ENCODE measurements around the gene STAT3.
A peak's percentile ranks its signal among the peaks of the same experiment; 100 is the strongest.
"Not testable (repeated sequence)": the region's sequence is repeated elsewhere in the genome, so short reads cannot be mapped to it uniquely, and the experiment has no call there.

The STAT3 gene

DNA sequence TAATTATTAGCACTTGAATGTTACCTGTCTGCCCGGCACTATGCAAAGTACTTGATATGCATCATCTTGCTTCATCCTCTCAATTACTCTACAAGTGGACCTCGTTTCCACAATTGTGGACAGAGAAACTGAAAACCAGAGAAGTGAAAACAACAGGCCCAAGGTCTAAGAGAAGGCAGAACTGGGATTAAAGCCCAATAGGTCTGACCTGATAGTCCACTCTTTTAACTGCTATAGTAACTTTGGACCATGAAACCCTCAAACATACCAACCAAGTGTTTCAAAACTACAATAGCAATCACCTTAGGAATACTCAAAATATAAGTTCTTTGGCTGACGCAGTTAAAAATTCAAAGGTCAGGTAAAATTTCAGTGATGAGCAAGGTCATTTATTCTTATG, 7.3 kb downstream of the STAT3 start:
- no peak for DNase-seq

DNA sequence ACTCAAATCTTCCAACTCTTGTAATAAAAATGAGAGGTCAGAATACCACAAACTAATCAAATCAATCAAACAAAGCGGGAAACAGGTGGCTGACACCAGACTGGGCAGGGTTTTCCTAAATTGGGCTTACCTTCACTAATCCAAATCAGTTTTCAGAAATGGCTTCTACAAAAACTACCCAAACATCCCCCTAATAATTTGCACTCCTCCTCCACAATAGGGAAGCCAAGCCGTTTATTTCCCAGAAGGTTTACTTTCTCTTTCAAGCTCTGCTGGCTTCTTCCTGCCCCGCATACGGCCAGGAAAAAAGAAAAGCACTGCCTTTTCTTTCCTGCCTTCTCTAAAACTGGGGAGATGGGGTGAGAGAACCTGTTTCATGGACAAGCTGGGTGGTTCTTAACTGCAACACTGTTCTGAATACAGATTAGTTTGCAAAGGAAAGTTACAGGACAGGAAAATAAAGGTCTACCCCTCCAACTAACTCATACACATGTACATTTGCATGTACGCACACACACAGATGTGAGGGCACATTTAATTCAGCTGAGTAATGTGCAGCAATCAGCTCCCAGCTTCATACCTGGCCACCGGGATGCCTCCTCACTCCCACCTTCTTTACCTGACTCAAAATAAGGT, 9.2 kb downstream of the STAT3 start:
- DNase-seq, result peak; percentile 10

DNA sequence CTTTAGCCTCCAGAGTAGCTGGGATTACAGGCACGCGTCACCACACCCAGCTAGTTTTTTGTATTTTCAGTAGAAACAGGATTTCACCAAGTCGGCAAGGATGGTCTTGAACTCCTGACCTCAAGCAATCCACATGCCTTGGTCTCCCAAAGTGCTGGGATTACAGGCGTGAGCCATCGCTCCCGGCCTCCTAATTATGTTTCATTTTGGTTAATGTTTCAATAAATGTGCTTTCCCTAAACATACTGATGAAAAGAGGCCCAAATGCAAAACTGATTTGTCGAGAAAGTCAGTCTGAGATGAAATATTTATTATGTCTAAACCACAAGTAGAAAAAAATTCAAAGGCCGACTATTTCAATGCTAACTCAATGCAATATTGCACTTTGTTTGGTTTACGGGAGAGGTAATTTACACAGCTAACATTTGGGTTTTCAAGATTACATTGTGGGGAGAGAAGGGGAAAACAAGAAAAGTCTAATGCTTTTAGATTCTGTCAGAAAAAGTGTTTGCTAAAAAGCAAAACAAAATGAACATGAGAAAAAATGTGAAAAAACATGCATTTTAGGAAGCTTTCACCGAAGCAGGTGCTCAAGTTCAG, 9.8 kb downstream of the STAT3 start:
- no peak for DNase-seq

DNA sequence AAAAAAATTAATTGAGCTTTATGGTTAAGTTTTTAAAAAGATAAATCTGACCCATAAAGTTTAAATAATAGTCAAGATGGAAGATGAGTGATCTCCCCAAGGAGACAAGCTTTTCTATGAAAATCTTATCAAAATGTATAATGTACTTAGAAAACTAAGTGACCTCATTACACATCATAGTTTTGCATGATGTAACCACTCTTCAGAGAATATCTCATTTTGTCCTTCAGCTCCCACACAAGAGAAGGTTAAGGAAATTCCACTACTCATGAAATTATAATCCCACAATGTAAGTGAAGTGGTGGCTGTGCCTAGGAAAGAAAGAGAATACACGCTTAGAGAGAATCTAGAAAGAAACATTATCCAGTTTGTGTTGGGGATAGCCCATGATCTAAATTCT, 14.3 kb downstream of the STAT3 start:
- no peak for DNase-seq

GRCh38 chr17:42372142-42372541, 16.1 kb downstream of the STAT3 start:
- no peak for DNase-seq

GRCh38 chr17:42368797-42369561, 19.3 kb downstream of the STAT3 start:
- DNase-seq, result not testable (repeated sequence)

DNA sequence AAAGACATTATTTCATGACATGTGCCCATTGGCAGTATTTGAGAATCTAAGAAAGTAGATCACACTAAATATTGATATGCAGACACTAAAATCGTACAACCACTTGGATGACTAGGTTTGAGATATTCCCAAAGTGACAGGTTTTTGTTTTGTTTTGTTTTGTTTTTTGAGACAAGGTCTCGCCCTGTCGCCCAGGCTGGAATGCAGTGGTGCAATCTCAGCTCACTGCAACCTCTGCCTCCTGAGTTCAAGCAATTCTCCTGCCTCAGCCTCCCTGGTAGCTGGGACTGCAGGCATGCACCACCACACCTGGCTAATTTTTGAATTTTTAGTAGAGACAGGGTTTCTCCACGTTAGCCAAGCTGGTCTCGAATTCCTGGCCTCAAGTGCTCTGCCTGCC, 19.9 kb downstream of the STAT3 start:
- DNase-seq, result not testable (repeated sequence)

GRCh38 chr17:42366176-42367023, 21.8 kb downstream of the STAT3 start:
- DNase-seq, result not testable (repeated sequence)

GRCh38 chr17:42365136-42365535, 23.1 kb downstream of the STAT3 start:
- no peak for DNase-seq

DNA sequence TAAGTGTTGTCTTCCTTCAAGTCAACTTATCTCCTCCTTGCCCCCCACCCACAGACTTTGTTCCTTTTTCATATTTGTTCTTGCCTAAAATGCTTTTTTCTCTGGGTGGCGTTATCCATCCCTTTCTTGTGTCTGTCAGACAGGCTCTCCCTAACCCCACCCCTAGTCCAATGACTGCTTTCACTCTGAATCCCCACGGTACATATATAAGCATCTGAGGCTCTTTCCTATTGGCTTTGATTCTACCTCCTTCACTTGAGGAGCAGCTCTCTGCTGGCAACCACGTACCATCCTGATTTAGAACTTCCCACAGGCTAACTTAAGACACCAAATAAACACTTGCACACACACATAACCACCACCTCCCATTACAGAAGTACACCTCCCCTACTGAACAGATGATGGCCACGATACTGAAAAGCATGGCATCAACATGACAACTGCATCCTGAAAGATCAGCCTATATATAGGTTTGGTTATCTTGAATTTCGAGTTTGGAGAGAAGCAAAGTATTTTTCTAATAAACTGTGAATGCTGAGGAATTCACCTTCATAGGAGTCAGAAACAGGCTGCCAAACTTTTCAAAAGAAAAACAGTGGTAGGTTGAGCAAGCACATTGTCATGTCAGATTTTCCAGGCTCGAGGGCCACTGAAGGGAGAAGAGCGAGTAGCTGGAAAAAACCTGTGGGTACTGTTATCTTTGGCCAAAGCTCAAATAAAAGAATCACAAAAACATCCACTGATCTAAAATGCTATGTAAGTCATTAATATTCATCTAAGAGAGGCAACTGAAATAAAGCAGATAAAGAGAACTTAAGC, 24.3 kb downstream of the STAT3 start:
- DNase-seq, result no peak

DNA sequence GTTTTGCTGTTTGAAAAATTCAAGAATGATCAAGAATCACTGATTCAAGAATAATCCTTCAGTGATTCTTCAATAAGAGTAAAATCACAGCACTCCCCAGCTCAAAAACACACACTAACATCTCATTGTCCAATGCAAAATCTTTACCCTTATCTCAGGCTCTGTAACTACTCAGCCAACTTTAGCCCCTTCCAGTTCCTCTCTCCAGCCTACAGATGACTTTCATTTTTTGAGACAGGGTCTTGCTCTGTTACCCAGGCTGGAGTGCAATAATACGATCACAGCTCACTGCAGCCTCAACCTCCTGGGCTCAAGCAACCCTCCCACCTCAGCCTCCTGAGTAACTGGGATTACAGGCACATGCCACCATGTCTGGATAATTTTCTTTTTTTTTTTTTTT, 25.0 kb downstream of the STAT3 start:
- DNase-seq, result no peak

- no peak for DNase-seq
These were observed 25.8 kb downstream of the STAT3 start for GRCh38 chr17:42362245-42362961.

GRCh38 chr17:42361781-42362186, 26.5 kb downstream of the STAT3 start:
- no peak for DNase-seq

GRCh38 chr17:42360388-42360787, 27.9 kb downstream of the STAT3 start:
- DNase-seq, result not testable (repeated sequence)

DNA sequence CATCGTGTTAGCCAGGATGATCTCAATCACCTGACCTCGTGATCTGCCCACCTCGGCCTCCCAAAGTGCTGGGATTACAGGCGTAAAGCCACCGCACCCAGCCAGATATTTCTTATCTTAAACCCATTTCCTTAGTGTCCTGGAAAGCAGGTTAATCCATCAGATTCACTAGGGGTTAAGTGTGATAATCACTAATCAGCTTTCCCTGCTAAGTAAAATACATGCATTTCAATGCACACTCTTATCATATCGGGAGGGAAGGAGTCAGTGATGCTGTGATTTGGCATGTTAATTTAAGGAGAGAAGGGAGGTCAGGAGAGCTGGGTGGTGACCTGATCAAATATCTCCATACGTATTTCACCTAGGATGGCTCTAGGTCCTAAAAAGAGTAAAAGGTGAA, 29.1 kb downstream of the STAT3 start:
- DNase-seq, result no peak

DNA sequence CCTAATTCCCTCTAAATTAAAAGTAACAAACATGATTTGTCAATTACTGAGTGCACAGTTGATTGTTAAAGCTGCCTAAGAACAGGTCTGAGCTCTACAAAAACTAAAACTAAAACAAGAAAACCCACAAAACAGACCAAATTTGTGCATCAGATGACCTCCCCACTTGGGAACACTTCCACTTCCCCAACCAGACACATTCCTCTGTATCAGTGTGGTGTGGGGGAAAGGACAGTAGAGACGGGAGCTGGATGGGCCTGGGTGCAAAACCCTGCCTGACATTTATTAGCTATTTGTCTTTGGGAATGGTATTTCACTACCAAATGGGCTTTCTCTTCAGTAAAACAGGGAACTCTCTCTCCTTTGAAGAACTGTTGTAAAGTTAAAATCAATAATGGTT, 29.8 kb downstream of the STAT3 start:
- DNase-seq, result no peak

GRCh38 chr17:42354956-42355843, 33.0 kb downstream of the STAT3 start:
- no peak for DNase-seq

DNA sequence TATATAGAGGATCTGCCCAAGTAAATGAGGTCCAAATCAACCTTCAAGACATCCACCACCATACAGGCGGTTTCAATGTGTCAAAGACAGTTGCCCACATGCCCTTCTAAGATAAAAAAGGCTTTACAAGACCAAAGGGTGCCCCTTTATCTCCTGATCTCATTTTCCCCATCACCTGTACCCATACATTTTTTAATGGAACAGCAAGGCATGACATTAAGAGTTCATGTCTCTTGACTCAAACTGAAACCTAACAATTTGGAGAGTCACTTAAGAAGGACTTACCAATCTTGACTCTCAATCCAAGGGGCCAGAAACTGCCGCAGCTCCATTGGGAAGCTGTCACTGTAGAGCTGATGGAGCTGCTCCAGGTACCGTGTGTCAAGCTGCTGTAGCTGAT, 40.1 kb downstream of the STAT3 start:
- no peak for DNase-seq

- no peak for DNase-seq
These were observed 40.6 kb downstream of the STAT3 start for GRCh38 chr17:42347606-42348005.

DNA sequence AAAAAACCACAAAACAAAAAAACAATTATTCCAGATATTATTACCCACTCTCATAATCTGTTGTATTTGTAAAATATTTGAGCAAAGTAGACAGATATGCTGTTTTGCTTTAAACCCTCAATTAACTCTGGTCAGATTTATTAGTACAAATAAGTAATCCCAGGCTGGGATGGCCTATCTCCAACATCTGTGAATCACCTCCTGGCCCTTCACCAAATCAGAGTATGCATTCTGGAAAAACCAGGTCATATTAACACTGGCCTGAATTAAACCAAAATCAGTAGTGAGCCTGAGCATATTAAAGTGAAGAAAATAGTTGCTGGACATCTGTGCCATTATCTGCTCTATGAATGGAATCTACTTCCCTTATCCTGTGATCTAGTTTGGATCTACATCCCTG, 41.0 kb downstream of the STAT3 start:
- DNase-seq, result no peak

GRCh38 chr17:42346481-42346880, 41.8 kb downstream of the STAT3 start:
- DNase-seq, result no peak

Measured in central memory CD4-positive, alpha-beta T cell (primary cell).